ENCODE measurements around the gene IRF8.

GRCh38 chr16:85903559-85903958, 4.6 kb downstream of the IRF8 start:
- TF ChIP-seq RCOR2 (CRISPR knock-in tag; IDR thresholded peaks at IDR 0.05), result no peak
- TF ChIP-seq CTCF (CRISPR knock-in tag; IDR thresholded peaks at IDR 0.05), result no peak
- no peak for TF ChIP-seq ELF4 (CRISPR knock-in tag; IDR thresholded peaks at IDR 0.05; ENCODE audit: borderline replicate concordance)
- TF ChIP-seq PHF20 (CRISPR knock-in tag; IDR thresholded peaks at IDR 0.05), result no peak
- no peak for TF ChIP-seq RXRA (CRISPR knock-in tag; IDR thresholded peaks at IDR 0.05)
- TF ChIP-seq NFIC (IDR thresholded peaks at IDR 0.05; ENCODE audit: low read length), result no peak
- TF ChIP-seq TAF1 (CRISPR knock-in tag; IDR thresholded peaks at IDR 0.05), result no peak
- no peak for TF ChIP-seq ZBTB1 (CRISPR knock-in tag; IDR thresholded peaks at IDR 0.05; ENCODE audit: borderline replicate concordance)

All from HepG2 (cell line).